Measurements from ENCODE around the gene PHGDH.

The PHGDH gene

GRCh38 chr1:119752592-119752991 is 40.9 kb downstream of the PHGDH start:
- H3K4me2 ChIP-seq (ENCODE audit: low read depth, low read length) = no peak overlapping the region
- H3K4me1 ChIP-seq (ENCODE audit: low read length) = no peaks in the 10 kb centered on the region
- H3F3A ChIP-seq (ENCODE audit: insufficient read depth, low read length) = no peaks in the 10 kb centered on the region
- no peaks in the 10 kb centered on the region for H3K36me3 ChIP-seq (replicated peaks; ENCODE audit: insufficient read depth, low read length)
- TF ChIP-seq EZH2phosphoT487 (IDR thresholded peaks at IDR 0.05; ENCODE audit: low read length) = no peak
- no peak for TF ChIP-seq EZH2 (optimal IDR thresholded peaks at IDR 0.05; ENCODE audit: low read depth, low read length)
- no peak overlapping the region for H3K9ac ChIP-seq (ENCODE audit: low read length)
- H3K27me3 ChIP-seq (replicated peaks; ENCODE audit: insufficient read depth, low read length) = no peaks in the 10 kb centered on the region
- H2AFZ ChIP-seq (ENCODE audit: low read length) = no peak overlapping the region
- H3K79me2 ChIP-seq (ENCODE audit: low read length) = no peaks in the 10 kb centered on the region
- H3K9me2 ChIP-seq (replicated peaks; ENCODE audit: insufficient read depth, low read length) = no peaks in the 10 kb centered on the region
- H3K4me3 ChIP-seq (ENCODE audit: low read length) = no peak overlapping the region
- no peak overlapping the region for H3K27ac ChIP-seq (ENCODE audit: low read length)
- no peaks in the 10 kb centered on the region for H3K9me3 ChIP-seq (replicated peaks; ENCODE audit: insufficient read depth, low read length)
- no peaks in the 10 kb centered on the region for H4K20me1 ChIP-seq (ENCODE audit: insufficient read depth, low read length)
- DNase-seq = no peak

- Histone ChIP-seq H3K9me3 (replicated peaks; ENCODE audit: insufficient read depth, low read length) (no peaks in the 10 kb centered on the region), H3K9ac (ENCODE audit: low read length) (no peak overlapping the region), H3K27ac (ENCODE audit: low read length) (no peak overlapping the region), H4K20me1 (ENCODE audit: insufficient read depth, low read length) (no peaks in the 10 kb centered on the region), H3K9me2 (replicated peaks; ENCODE audit: insufficient read depth, low read length) (no peaks in the 10 kb centered on the region), H3K79me2 (ENCODE audit: low read length) (no peaks in the 10 kb centered on the region), H3K27me3 (replicated peaks; ENCODE audit: insufficient read depth, low read length) (no peaks in the 10 kb centered on the region), H3K36me3 (replicated peaks; ENCODE audit: insufficient read depth, low read length) (no peaks in the 10 kb centered on the region), H3F3A (ENCODE audit: insufficient read depth, low read length) (no peaks in the 10 kb centered on the region), H3K4me3 (ENCODE audit: low read length) (no peak overlapping the region), H2AFZ (ENCODE audit: low read length) (no peak overlapping the region), H3K4me2 (ENCODE audit: low read depth, low read length) (no peak overlapping the region), H3K4me1 (ENCODE audit: low read length) (no peaks in the 10 kb centered on the region)
- no peak for TF ChIP-seq CTCF (IDR thresholded peaks at IDR 0.05; ENCODE audit: low read length)
- no peak for TF ChIP-seq EZH2 (optimal IDR thresholded peaks at IDR 0.05; ENCODE audit: low read depth, low read length)
- no peak for TF ChIP-seq EZH2phosphoT487 (IDR thresholded peaks at IDR 0.05; ENCODE audit: low read length)
- no peak for DNase-seq
Observed at GRCh38 chr1:119758584-119758983, 46.9 kb downstream of the PHGDH start.

- no peak overlapping the region for H3K9ac ChIP-seq (ENCODE audit: low read length)
Observed at GRCh38 chr1:119762409-119762808, 50.7 kb downstream of the PHGDH start.

More at GRCh38 chr1:119762409-119762808, 50.7 kb downstream of the PHGDH start:
- no peaks in the 10 kb centered on the region for H3K27me3 ChIP-seq (replicated peaks; ENCODE audit: insufficient read depth, low read length)
- H3K79me2 ChIP-seq (ENCODE audit: low read length) = no peaks in the 10 kb centered on the region
- H3K9me3 ChIP-seq (replicated peaks; ENCODE audit: insufficient read depth, low read length) = no peaks in the 10 kb centered on the region
- no peaks in the 10 kb centered on the region for H4K20me1 ChIP-seq (ENCODE audit: insufficient read depth, low read length)
- no peaks in the 10 kb centered on the region for H3K4me1 ChIP-seq (ENCODE audit: low read length)
- no peak for DNase-seq
- H3K36me3 ChIP-seq (replicated peaks; ENCODE audit: insufficient read depth, low read length) = no peaks in the 10 kb centered on the region
- H3K9me2 ChIP-seq (replicated peaks; ENCODE audit: insufficient read depth, low read length) = no peaks in the 10 kb centered on the region
- no peak overlapping the region for H3K4me3 ChIP-seq (ENCODE audit: low read length)
- H2AFZ ChIP-seq (ENCODE audit: low read length) = no peak overlapping the region
- H3K4me2 ChIP-seq (ENCODE audit: low read depth, low read length) = no peak overlapping the region
- TF ChIP-seq EZH2phosphoT487 (IDR thresholded peaks at IDR 0.05; ENCODE audit: low read length) (no peak), EZH2 (optimal IDR thresholded peaks at IDR 0.05; ENCODE audit: low read depth, low read length) (no peak), CTCF (IDR thresholded peaks at IDR 0.05; ENCODE audit: low read length) (no peak)
- no peaks in the 10 kb centered on the region for H3F3A ChIP-seq (ENCODE audit: insufficient read depth, low read length)
- H3K27ac ChIP-seq (ENCODE audit: low read length) = no peak overlapping the region

All from MM.1S (cell line).